COLO829 (cell line): ENCODE data around the gene PNKP.

Source experiments
- DNase-seq: peaks from one replicate; pipeline ENCODE4 v3.0.0; 2012; ENCODE audit warnings: low spot score

PNKP gene

DNA sequence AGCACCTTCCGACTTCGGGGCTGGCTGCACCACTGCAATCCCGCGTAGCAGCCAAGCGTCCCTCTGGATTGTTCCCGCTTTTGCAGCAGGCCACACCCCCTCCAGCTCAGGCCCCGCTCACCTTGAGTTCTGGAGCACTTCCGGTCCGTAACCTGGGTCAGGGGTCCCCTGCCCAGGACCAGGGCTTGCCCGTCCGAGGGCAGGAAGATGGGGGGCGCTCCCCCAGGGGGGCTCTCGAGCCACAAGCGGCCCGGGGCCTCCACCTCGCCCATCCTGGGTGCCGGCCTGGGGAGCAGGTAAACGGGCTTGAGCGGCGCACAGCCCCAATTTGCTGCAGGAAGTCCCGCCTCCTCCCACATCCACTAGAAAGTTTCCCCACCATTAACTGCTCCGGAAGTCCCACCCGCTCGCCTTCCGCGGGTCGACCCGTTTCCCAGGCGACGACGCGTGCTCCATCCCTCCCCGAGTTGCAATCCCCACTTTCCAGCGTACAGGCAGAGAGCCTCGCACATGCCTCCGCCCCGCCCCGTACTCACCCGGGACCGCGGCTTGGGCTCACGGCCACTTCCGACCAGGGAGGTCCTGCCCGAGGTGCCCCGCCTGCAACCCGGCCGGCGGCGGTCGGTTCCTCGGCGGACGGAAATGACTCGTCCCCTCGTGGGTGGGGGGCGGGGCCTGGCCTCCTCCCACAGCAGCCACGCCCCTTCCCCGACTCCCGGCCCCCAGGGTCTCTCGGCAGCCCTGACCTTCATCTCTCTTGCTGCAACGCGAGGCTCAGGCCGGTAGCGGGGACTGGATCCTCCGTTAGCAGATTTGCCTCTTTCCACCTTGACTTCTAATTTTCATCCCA, at the start of gene PNKP:
TSS of gene PNKP (minus strand) at position 644 of the 850 bp plus-strand sequence. CDS start at position 272, 372 bp downstream.
- DNase-seq = peak; percentile 90

DNA sequence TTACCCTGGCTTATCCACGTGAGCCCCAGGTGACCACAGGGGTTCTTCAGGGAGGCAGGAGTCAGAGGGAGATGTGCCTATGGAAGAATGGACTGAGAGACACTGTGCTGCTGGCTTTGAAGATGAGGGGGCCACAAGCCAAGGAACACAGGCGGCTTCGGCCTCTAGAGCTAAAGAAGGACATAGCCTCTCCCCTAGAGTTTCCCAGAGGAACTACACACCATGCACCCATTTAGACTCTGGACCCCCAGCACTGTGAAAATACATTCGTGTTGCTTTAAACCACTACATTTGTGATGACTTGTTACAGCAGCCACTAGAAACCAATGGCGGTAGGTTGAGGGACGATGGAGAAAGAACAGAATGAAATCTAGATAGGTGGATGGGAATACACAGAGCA, 47.9 kb upstream of the PNKP start:
- DNase-seq = no peak

DNA sequence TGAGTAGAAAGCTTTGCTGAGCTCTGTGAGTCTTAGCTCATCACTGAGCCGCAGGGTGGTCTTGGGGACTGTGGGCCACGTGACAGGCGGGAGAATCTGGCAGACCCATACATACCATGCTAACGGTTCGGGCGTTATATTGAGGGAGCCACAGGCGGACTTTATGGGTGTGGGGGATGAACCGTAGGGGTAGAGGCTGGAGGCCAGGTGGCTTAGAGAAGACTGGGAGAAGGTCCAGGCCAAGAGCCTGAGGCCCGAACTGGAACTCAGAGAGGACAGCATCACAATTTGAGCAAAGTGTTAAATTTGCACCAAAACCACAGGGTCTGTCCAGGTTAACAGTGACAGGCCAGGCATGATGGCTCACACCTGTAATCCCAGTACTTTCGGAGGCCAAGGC, 46.3 kb upstream of the PNKP start:
- DNase-seq = no peak

DNA sequence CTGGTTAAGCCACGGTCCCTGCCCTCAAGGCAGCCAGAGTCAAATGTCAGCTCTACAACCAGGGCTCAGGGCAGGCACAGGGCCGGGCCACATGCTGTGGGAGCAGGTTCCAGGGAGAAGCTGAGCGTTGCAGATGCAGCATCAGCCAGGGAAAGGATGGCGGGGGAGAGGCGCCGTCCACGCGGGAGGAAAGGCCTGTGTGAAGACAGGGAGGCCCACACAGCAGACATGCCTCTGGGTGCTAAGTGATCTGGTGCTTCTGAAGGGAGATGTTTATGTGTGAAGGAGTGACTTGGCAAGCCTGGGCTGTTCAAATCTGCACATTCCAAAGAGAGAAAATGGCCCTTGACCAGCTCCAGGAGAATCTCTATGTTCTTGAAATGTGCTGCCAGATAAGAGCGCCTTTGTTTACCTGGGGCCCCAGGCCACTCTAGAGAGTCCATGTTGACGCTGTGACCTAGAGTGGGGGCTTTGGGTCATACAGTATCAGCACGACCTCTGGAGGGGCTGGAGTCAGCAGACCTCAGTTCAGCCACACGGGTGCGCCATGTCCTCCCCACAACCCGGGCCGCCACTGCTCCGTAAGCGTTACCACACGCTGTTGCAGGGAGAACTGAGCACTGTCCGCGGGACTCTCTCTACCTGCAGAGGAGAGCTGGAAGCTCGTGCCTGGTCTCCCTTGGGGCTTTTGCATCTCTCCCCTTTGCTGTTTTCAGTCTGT, 45.7 kb upstream of the PNKP start:
- no peak for DNase-seq

DNA sequence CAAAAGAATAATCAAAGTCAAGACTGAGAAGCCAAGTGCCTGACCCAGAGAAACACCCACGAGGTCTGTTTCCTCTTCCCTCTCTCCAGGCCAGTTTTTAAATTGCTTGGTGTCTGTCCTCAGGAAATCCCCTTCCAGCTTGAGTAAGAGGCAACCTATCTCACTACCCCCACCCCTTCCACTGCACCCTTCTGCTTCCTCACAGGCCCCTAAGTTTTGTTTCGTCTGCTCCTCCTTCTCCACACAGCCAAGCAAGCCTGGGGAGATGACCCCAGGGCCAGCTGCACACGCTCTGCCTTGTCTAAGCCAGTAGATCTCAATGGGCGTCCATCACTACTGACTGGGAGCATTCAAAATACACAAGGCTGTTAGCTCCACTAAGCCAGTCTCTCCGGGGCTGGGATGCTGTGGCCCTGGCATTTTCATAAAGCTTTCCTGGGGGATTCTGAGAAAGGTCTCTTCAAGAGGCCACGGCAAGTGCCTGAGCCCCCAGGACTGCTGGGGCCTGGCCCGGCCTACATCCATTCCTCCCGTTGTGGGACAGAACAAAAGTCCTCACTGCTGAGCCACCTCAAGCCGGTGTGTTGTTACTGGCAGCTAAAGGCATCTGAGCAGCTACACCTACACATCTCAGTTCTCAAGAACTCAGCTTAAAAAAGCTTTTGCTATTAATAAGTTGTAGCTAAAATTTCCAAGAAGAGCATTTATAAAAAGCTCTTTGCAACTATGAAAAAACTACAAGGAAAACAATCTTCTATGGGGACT, 44.2 kb upstream of the PNKP start:
- no peak for DNase-seq

DNA sequence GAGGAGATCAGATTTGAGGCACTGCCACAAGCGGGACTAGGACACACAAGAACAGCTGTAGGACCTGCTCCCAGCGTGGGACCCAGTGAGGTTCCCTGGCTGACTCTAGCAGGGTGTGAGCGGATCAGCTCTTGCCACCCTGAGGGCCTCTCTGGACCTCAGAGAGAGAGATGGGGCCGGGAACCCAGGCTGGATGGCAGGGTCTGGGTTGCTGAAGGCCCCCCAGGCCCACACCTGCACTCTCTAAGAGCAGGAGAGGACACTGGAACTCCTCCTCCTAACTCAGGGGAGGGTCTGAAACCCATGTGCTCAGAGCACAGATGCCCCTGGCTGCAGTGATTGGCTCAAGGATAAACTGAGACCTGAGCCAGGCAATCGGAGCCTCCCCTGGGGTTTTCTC, 42.8 kb upstream of the PNKP start:
- DNase-seq = no peak

DNA sequence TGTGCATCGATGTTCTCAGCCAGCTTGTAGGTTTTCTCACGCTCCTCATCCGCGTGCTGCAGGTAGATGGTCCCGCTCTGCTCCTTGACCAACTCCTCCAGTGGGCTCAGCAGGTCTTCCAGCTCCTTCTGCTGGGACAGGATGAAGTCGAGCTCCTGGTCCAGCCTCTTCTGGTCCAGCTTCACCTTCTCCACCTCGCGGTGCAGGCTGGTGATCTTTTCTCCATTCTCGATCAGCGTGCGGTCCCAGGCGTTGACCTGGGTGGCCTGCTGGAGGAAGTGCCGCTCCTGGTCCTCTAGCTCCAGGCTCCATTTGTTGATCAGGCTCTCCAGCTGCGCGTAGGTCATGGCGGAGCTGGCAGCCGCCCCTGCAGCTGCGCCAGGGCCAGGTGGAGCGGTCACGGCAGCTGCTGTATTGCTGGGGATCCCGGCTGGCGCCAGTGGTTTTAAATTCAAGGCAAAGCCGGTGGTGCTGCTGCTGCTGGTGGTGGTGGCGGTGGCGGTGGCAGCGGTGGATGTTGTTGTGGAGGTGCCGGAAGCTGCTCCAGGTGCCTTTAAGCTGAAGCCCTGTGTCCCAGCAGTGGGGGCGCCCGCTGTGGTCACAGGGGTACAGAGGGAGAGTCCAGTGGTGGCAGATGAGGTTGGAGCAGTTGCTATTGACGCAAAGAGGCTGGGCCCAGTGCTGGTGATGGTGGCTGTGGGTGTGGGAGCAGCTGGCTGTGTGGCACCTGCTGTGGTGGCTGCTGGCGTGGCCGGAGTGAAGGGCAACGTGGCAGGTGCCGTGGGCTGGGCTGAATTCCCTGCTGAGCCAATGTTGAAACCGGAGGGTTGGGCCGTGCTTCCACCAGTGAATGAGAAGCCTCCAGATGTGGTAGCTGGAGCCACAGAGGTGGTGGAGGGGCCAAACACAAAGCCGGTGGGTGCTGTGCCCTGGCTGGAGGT, 41.4 kb upstream of the PNKP start:
- DNase-seq = no peak

DNA sequence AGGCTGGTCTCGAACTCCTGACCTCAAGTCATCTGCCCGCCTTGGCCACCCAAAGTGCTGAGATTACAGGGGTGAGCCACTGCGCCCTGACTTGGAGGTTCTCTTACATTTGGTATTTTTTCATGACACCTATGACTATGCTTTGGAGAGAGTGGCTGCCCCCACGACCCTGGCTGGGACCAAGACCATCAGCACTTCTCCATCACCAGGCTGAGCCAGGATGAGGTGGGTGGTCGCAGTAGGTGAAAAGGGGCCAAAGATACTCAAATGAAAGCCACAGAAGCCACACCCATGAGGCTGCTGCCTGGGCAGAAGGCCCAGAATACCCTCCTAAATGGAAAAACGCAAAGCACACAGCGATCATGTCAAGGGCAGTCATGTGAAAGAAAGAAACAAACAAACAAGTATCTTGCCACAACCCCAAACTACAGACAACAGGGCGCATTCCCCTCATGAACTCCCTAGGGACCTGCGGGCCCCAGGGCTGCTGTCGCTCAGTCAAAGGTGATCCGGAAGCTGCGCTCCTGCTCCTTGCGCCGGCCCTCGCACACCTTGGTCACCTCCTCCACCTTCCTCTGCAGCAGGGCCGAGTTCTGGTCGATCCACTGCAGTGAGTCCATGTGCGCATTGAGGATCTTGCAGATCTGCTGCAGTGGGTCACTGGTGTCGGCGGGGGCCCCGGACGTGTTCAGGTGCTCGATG, 40.5 kb upstream of the PNKP start:
- no peak for DNase-seq

DNA sequence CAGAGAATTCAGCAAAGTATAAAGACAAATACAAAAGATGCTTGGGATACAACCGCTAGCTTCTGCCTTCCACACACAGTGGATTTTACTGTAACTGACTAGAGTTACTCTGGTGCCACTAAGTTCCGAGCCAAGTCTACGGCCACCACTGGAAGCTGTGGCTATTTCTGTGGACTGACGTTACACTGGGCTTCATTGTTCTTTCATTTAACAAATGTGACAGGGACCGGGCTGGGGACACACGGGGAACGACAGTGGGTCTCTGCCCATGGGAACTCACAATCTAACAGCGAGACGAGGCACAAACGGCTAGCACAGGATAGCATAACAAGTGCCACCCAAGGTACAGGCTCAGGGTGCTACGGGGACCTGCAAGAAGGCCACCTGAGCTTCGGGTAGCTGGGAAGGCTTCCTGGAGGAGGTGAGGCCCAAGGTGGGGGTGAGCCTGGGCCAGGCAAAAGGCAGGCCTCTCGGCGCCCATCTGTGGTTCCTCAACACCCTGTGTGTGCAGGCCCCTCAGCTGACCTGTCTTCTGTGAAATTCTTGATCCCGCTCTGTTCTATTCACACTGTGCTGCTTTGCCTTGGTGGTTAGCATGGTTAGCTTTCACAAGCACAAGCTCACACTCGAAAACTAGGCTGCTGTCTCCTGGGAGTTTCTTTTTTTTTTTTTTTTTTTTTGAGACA, 39.6 kb upstream of the PNKP start:
- no peak for DNase-seq

DNA sequence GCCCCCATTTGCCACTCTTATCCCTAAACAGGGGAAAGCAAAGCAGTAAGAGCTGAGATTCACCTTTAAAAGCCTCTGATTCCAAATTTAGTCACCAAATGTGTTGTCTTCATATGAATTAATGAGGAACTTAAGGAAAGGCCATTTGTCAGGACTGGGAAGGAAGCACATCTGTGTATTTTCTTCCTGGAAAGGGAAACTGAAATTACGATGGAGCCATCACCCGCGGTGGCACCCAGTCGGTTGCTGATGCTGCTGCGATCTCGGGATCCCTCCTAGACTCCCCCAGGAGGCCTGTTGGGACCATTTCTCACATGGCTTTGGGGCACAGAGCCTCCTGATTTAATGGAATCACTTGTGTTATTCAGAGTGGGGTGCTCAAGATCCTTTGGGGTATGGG, 36.8 kb upstream of the PNKP start:
- no peak for DNase-seq

DNA sequence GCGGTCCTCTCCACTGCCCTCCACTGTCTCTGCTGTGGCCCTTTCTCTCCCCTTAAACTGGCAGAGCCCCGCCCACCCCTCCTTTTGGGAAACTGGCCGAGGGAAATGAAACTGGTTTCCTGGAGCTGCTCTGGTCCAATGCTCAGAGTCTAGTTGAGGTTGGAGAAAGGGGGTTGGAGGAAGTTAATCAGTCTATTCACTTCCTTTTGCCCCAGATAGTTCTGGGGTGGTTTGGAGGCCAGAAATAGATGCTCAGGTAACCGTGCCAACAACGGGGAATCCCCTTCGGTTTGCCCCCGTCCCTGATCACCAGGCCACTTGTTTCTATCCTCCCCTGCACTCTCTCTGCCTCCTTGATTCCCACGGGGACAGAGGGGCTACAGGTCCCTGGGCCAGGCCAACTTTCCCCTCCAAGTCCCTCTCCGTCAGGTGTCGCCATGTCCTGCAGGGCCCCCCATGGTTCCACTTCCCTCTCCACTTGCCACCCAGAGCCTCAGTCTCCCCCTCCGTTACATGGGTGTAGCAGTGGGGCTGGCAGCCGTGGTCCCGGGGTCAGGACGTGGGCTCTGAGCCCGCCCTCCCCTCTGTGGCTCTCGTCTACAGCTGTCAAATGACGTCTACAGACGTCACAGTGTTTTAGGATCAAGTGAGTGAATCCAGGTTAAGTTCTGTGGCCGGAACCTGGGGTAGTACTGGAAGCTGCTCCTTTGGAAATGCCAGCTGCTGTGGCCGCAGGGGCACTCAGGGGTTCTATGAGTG, 29.7 kb upstream of the PNKP start, which contains the start of gene IL4I1:
TSS of gene IL4I1 (minus strand) at position 25 of the 759 bp plus-strand sequence. CDS start 727 bp downstream, outside the sequence.
- no peak for DNase-seq

DNA sequence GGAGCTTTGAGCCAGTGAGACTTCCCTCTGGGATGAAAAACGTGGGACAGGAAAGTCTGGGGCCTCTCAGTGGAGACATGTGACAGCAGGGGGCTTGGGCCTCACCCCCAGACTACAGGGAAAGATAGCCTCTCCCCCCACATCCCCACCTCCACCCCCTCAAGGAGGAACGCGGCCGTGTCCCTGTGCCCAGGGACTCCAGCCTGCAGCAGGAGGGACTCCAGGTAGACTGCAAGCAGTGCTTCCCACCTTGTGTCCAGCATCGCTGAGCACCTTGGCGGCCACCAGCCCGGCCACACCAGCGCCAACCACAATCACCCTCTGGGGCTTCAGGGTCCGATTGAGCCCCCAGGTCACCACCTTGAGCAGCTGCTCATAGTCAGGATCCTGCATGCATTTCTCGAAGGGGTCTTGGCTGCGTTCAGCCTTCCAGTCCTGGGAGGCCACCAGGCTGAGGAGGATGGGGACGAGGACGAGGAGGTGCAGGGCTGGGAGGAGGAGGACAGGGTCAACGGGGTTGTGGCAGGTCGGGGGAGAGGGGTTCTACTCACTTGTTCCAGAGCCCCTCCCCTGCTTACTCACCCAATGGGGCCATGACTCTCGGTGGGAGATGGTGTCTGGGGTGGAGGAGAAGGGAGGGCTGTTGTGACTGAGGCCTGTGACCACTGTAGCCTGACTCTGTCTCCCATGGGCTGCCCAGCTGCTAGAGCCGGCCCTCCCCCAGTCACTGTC, 28.4 kb upstream of the PNKP start:
- no peak for DNase-seq

DNA sequence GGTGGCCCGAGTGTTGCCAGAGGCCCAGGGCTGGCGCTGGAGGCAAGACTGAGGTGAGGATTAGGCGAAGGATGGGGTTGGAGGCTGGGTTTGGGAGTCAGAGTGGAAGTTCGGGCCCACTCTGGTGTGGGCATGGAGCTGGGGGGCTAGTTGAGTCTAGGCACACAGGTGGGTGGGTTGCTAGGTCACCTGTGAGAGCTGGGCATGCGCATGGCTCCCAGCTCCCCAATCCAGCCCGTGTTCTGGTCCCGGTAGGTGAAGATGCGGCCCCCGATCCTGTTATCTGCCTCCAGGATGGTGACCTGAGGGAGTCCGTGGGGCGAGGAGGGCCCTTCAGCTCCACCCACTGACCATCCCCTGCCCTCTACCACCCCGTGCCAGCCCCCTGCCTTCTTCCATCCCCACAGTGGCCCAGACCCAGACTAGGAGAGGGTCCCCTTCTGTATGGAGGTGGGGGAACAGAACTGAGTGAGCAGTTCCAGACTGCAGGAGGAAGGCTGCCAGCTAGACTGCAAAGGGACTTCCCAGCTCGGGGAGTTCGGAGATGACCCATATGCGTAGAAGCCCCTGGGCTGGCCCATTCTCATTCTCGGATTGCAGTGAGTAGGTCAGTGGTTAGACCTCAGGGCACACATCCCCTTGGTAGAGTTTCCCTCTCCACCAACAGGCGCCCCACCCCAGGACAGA, 27.6 kb upstream of the PNKP start:
- DNase-seq = no peak

DNA sequence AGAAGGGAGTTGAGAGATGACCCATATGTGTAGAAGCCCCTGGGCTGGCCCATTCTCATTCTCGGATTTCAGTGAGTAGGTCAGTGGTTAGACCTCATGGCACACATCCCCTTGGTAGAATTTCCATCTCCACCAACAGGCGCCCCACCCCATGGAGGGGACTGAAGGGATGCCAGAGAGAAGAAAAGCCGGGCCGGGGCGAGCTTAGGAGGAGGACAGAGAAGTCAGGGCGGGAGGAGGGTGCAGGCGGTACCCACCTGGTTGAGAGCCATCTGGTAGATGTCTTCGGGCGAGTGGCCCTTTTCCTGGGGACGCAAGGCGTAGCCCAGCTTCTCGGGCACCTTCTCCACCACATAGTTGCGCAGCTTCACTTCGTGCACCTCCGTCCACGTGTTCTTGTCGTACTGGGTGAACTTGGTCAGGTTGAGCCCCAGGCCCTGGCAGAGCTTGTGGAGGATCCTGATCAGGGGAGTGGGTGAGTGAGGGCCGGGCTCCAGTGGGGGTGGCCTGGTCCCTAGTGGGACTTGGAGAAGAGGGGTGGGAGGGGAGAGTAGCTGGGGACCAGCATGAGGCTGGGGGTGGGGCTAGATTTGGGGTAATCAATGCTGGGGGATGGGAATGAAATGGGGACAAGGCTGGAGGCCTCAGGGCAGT, 26.8 kb upstream of the PNKP start:
- no peak for DNase-seq

DNA sequence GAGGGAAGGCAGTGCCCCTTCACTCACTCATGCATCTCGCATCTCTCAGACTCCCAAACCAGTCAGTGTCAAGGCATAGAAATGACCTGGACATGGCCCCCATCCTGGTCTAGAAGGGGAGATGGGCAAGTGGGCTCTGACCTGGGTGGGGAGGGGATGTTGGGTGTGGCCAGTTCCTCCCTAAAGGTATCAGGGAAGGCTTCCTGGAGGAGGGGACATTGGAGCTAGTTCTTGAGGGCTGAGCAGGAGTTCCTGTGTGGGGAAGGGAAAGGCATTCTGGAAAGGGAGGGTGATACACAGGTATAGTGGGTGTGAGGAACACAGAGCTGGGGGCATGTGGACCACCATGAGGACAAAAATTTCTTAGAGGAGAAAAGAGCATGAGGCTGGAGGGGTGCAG, 25.3 kb upstream of the PNKP start:
- DNase-seq = no peak

DNA sequence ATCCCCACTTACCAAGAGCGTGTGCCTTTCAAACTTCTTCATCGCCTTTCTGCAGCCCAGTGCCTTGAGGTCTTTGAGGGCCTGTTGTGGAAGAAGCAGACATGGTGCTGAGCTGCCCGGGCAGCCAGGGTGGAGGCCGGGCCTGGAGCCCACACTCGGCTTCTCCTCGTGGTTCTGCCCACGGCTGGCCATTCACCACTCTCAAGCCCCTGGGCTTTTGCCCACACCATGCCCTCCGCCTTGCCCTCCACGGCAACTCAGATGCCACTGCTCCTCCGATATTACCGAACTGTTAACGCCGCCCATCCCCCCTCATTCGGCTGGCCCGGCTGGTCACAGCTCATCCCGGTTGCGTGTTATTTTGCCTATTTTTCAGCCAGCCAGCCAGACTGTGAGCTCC, 24.0 kb upstream of the PNKP start:
- DNase-seq = no peak
